GM19023 (cell line): ENCODE data around the gene OR51L1.
"Not testable (repeated sequence)": the region's sequence is repeated elsewhere in the genome, so short reads cannot be mapped to it uniquely, and the experiment has no call there.

ENCODE experiments used
- ATAC-seq: cut with Tn5 transposase; IDR thresholded peaks from one replicate; pipeline ENCODE4 v1.9.1; 2021; ENCODE audit warnings: mild to moderate bottlenecking, moderate library complexity; ENCODE audit not compliant: unreplicated experiment

The OR51L1 gene, protein sequence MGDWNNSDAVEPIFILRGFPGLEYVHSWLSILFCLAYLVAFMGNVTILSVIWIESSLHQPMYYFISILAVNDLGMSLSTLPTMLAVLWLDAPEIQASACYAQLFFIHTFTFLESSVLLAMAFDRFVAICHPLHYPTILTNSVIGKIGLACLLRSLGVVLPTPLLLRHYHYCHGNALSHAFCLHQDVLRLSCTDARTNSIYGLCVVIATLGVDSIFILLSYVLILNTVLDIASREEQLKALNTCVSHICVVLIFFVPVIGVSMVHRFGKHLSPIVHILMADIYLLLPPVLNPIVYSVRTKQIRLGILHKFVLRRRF

DNA sequence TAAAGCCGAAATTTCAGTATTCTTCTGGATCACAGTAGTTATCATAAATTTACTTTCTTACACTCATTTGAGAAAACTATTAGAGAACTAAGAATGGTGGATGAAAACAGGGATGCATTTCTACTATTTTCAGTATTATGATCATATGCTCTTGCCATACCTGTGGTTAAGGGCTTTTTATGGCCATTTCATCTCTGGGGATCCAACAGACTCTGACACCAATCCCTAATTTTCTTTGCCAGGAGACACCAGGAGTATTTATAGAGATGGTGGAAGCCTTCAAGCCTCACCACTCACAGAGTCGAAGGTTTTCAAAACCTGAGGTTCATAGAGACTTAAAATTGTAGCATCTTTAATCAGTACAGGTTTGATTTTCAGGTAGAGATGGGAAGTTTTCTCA is at the start of gene OR51L1:
TSS of gene OR51L1 (plus strand) at position 301 of the 400 bp plus-strand sequence. CDS start 4,132 bp downstream, outside the sequence.
- no peak for ATAC-seq

GRCh38 chr11:4947505-4947904 is 47.1 kb upstream of the OR51L1 start, which contains the start of gene OR51A4:
OR51A4 (minus strand) TSS chr11:4947605; CDS start chr11:4947100, 505 bp downstream.
- no peak for ATAC-seq

DNA sequence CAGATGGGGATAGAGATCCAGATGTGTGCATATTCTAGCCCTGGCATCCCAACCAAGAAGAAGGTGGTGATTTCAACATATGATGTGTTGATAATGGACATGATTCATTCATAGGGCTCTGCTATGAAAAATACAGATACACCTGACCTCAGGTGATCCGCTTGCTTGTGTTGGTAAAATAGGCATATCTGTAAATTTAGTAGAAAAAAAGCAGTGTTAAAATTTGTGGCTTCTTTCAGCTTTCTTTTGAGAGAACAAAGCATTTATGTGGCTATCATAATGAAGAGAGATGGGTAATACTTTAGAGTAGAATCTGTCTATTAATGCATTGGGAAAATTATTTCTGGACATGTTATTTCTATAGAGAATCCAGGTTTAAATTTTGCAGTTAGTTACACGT is 39.0 kb upstream of the OR51L1 start, which contains the start of gene OR51A2:
TSS of gene OR51A2 (minus strand) at position 101 of the 400 bp plus-strand sequence. CDS start at position 101, 0 bp downstream.
- ATAC-seq = not testable (repeated sequence)

- ATAC-seq = no peak
These were observed 37.3 kb upstream of the OR51L1 start for GRCh38 chr11:4957396-4957795.

GRCh38 chr11:4960877-4961276 is 33.8 kb upstream of the OR51L1 start:
- no peak for ATAC-seq

GRCh38 chr11:4962816-4963215 is 31.8 kb upstream of the OR51L1 start:
- ATAC-seq = no peak

DNA sequence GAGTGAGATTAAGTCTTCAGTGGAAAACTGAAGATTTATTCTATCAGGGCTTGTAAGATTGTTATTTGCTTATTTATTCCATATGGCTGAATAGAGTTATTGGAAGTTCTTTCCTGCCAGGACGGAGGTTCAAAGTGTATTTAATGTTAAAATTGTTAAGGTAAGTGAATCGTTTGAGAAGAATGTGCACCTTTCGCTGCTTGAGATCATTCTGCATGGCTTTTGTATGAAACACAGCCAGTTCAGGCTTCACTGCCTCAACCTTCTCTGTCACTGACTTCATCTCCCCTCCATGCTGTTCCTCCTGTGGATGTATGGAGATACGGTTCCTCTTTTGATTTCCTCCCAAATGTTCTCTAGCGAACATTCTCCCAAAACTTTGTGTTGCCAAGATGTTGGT is 19.2 kb upstream of the OR51L1 start:
- no peak for ATAC-seq

DNA sequence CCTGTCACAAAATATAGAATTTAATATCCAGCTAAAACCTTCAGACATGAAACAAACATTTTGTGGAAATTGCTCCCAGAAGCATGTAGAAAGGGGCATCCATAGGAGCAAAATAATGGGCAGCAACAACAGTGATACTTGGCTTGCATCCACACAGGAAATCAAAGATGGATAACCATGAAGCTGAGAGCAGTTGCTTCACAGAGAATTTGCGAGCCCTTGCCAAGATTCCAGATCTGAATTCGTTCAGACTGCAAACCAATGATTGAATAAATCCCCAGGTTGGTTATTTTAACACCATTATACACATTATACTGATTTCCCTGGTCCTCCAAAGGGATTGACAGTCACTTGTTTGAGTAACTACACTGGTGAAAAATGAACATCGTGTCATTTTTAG is 15.6 kb upstream of the OR51L1 start:
- ATAC-seq = no peak

DNA sequence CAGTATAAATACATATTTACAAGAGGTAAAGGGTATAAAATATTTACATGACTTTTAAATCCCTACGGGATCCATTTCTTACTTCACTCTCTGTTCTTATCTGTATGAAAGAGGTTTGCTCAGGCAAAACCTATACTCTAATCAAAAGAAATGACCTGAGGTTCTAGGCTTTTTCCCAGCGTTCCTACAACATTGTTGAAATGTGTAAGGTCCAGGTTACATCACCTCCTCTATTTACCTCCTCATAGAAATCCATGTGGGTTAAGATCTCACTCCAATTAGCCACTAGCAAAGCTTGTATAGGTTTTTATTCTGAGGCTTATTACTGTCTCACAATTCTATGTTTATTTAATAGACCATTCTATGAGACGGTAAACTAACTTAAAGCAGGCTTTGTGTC is 12.0 kb upstream of the OR51L1 start:
- ATAC-seq = no peak

GRCh38 chr11:4983841-4984240 is 10.8 kb upstream of the OR51L1 start:
- no peak for ATAC-seq

- no peak for ATAC-seq
These were observed 3.6 kb upstream of the OR51L1 start for GRCh38 chr11:4991060-4991459.

DNA sequence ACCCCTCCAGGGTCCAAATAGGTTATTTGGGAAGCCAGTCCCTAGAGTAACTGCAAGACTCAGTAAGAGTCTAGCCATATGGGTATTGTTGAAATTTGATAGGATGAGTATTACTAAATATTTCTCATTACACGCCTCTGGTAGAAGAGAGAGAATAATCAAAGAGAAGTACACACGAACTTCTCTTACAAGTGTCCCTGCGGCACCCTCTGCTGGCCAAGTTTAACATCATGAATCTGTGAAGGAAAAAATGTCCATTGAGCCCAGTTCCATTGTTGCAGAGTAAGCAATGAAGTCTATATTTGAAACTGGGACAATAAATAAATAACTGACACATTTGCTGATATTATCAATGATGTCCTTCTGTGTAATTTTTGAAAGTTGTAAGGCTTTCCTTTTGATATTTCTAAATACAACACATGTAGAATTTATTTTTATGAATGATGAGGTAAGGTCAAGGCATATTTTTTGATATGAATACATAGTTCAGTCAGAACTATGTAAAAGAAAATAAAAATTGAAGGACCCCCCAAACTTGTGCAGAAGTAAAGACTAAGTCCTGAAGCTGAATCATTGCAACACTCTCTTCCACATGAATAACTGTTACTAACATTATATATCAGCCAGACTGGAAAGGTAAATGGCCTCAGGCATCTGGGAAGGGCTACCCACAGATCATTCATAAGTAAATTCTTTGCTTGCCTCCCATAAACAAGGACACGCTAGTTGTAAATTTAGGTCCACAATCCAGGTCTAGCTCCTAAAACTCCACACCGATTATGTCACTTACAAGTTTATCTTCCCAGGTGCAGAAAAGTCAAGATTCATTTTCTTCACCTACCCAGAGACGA is 10.0 kb downstream of the OR51L1 start:
- no peak for ATAC-seq

GRCh38 chr11:5007561-5007960 is 12.9 kb downstream of the OR51L1 start:
- ATAC-seq = no peak

DNA sequence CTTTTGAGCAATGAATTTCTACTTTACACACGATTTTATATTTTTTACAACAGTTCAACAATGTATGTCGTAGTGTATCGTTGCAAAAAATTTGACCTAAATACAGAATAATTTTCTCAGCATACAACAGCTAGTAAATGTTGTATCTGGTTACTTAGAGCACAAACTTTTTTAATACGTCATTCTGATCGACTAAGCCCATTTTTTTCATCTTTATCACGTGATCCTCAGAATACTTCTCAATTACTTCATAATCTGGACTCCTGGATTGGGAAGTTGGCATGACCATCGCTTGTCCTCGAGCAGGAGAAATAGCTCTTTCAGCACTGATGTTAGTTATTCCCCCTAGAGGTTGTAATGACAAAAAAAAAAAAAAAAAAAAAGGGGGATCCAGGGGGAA is 16.6 kb downstream of the OR51L1 start:
- ATAC-seq = no peak

DNA sequence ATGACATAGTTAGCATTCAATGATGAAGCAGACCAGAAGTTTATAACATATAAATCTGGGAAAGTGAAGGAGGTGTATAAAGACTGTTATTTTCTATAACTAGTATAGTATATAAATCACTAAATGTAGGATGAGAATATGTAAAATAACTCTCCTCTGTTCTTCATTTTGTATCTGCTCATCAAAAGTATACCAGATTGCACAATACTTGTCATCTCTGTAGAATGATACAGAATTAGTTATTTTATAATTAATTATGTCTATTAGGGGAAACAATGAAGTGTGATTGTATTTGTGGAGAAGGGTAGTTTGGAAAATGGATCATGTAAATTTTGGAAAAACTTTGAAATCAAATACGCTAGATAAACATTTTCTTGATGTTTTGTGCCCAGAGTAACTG is 18.4 kb downstream of the OR51L1 start:
- ATAC-seq = no peak

DNA sequence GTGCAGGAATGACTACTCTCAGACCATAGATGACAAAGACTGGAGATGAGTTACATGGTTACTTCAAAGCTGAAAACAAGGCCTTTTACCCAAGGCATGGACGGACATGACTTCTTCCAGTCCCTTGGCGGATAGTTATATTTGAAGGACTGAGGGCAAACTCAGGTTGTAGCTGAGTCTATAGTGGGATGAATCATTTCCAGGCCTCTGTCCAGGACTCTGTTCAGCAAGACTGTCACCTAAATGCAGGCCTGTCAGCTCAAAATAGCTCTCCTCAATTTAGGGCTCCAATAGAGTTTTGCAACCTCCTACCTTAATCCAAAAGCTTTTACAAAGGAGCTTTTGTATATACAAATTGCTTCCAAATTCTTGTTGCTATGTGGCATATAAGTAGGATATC is 27.3 kb downstream of the OR51L1 start:
- no peak for ATAC-seq

GRCh38 chr11:5036669-5037068 is 42.0 kb downstream of the OR51L1 start:
- ATAC-seq = no peak

GRCh38 chr11:5037926-5038325 is 43.3 kb downstream of the OR51L1 start:
- no peak for ATAC-seq

DNA sequence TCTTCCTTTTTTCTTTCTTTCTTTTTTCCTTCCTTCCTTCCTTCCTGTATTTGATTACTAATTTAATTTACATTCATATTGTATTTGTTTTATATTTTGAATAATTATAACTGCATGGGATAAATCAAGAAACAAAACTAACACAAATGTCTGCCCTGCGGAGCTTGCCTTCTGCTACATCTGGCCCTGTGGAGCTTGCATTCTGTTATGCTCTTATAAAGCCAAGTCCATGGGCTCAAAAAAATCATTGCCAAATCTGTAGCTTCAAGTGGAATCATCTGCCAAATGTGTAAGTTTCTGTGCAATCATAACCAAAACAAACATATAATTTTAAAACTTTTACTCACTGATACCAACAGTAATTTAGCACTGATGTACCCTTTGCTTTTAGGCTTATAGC is 43.7 kb downstream of the OR51L1 start:
- no peak for ATAC-seq

DNA sequence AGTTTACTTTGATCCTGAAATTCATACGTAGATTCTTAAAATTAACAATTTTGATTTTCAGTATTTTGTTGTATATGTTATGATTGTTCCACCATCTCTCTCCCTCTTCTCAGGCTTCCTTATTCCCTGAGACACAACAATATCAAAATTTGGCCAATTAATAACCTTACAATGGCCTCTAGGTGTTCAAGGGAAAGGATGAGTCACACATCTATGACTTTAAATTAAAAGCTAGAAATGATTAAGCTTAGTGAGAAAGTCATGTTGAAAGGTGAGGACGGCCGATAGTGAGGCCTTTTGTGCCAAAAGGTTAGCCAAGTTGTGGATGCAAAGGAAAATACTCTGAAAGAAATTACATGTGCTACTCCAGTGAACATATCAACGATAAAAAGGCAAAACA is 46.2 kb downstream of the OR51L1 start:
- ATAC-seq = no peak

DNA sequence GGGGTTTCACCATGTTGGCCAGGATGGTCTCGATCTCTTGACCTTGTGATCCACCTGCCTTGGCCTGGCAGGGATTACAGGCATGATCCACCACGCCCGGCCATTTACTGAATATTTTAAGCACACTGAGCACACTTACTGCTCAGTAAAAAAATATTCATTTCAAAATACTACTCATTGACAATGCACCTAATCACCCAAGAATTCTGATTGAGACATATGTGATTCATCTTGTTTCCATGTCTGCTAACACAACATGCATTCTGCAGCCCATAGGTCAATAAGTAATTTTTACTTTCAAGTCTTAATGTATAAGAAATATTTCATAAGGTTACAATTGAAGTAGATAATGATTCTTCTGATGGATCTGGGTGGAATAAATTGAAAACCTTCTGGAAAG is 47.4 kb downstream of the OR51L1 start:
- no peak for ATAC-seq

DNA sequence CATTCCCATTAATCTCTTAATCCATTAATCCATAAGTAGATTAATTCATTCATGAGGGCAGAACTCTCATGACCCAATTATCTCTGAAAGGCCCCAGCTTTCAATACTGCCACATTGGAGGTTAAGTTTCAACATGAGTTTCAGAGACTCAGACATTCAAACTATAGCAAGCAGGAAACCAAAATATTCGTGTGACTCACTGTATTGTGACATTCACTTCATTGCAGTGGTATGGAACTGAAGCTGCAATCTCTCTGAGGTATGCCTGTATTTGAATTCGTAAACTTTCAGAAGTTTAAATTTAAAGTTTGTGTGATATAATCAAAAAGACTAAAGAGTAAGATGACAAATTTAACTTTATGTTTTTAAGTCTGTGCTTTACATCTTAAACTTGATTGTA is 48.7 kb downstream of the OR51L1 start:
- no peak for ATAC-seq
